Left ventricle myocardium inferior (tissue), 1 donor: ENCODE measurements around the gene CAMKMT. TPM values are rescaled to one million over a fixed set of nuclear protein-coding genes. Genes with fewer than 3 reads are reported as not detected.

ENCODE experiments used
- DNase-seq: peaks from one replicate; pipeline ENCODE4 v3.0.0-alpha.2; 2020
- H3K27ac ChIP-seq: fragments of 200-600 bp; replicated peaks from 2 replicates; pipeline ENCODE4 v1.8.0; 2021
- H3K27me3 ChIP-seq: fragments of 200-600 bp; 2 replicates; pipeline ENCODE4 v1.8.0; 2021; ENCODE audit warnings: low read depth
- H3K36me3 ChIP-seq: fragments of 200-600 bp; 2 replicates; pipeline ENCODE4 v1.8.0; 2021
- H3K4me1 ChIP-seq: fragments of 200-600 bp; 2 replicates; pipeline ENCODE4 v1.8.0; 2021
- H3K4me3 ChIP-seq: fragments of 200-600 bp; 2 replicates; pipeline ENCODE4 v1.8.0; 2021; ENCODE audit warnings: mild to moderate bottlenecking, moderate library complexity
- H3K9me3 ChIP-seq: fragments of 200-600 bp; replicated peaks from 2 replicates; pipeline ENCODE4 v1.8.0; 2021
- intact Hi-C: fragments of 100-400 bp; cut with micrococcal nuclease; formaldehyde crosslinking; loops from one replicate; pipeline ENCODE4 v1.11.0; 2022
- total RNA-seq: library from RNA; stranded (reverse); fragmentation: NEBNext Ultra II Directional; extraction: Animal tissue kit (Norgen Biotek cat#: 25700); gene quantifications from one replicate; pipeline ENCODE4 v1.2.1, GENCODE V29; 2021
- TF ChIP-seq, protein P1 (sequence below): fragments of 200-600 bp; IDR thresholded peaks from 2 replicates; pipeline ENCODE4 v1.8.0; 2021; ENCODE audit warnings: antibody characterized with exemption, mild to moderate bottlenecking, borderline replicate concordance
- donor health status: DM: no; HTN: yes; CAD: no; lungs with severe emphysema.

Gene CAMKMT
- total RNA-seq, 1 donor from 2014 or later: 4.8 TPM

DNA sequence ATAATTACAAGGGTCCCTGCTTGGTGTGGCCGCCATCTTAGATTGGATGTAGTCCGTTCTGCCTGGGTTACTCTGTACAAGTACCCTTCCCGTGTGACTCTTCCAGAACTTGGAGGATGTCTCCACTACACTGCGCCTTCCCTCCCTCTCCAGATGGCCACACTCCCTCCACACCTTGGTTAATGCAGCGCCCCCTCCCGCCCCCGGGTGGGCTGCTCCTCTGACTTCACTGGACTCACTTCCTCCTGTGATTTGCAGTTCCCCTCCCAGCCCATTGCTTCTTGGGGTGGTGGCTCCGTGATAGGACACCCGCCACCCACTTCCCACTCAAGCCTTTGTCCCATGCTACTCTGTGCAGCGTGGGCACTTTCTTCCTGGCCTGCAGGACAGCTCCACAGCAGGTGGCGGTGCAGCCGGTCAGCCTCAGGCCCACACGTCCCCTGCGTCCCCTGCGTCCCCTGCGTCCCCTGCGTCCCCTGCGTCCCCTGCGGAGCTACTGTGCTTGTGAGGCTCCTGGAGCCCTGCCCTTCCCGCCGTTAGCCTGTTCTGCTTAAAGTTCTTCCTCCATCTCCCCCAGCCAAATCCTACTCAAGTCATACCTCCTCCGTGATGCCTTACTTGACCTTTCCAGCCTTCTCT lies 449.3 kb downstream of the CAMKMT start:
- Histone ChIP-seq H3K36me3 (no peaks in the 10 kb centered on the region), H3K27me3 (peaks cover 100% of the 10 kb centered on the region), H3K4me1 (no peaks in the 10 kb centered on the region), H3K9me3 (no peaks in the 10 kb centered on the region), H3K27ac (no peak overlapping the region), H3K4me3 (no peak overlapping the region)
- intact Hi-C loops: no loop called here
- TF ChIP-seq, protein P1, sequence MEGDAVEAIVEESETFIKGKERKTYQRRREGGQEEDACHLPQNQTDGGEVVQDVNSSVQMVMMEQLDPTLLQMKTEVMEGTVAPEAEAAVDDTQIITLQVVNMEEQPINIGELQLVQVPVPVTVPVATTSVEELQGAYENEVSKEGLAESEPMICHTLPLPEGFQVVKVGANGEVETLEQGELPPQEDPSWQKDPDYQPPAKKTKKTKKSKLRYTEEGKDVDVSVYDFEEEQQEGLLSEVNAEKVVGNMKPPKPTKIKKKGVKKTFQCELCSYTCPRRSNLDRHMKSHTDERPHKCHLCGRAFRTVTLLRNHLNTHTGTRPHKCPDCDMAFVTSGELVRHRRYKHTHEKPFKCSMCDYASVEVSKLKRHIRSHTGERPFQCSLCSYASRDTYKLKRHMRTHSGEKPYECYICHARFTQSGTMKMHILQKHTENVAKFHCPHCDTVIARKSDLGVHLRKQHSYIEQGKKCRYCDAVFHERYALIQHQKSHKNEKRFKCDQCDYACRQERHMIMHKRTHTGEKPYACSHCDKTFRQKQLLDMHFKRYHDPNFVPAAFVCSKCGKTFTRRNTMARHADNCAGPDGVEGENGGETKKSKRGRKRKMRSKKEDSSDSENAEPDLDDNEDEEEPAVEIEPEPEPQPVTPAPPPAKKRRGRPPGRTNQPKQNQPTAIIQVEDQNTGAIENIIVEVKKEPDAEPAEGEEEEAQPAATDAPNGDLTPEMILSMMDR: no peak
- DNase-seq: no peak

DNA sequence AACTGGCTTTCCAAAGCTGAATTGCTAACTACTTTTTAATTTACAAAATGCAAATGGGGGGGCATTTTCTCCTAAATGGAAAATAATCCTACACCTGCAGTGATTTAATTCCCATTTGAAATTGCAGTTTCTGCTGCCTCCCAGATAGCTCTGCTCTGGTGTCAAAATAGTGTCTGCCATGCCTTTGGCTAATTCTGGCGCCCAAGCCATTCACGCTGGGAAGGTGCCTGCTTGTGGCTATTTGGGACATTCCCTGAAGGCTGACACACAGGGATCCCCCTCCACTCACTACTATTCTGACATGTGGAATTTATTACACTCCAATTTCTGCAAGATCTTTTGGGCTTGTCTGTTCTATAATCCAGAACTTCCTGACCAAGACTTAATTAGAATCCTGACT lies 451.4 kb downstream of the CAMKMT start:
- Histone ChIP-seq H3K4me1 (no peaks in the 10 kb centered on the region), H3K9me3 (no peaks in the 10 kb centered on the region), H3K4me3 (no peak overlapping the region), H3K27ac (no peak overlapping the region), H3K27me3 (peaks cover 96% of the 10 kb centered on the region), H3K36me3 (no peaks in the 10 kb centered on the region)
- no peak for DNase-seq
- intact Hi-C loops: no loop called here
- TF ChIP-seq, protein P1: no peak

- intact Hi-C loops: no loop called here
- Histone ChIP-seq H3K9me3 (no peaks in the 10 kb centered on the region), H3K27me3 (peaks cover 92% of the 10 kb centered on the region), H3K27ac (no peak overlapping the region), H3K4me3 (no peak overlapping the region), H3K36me3 (no peaks in the 10 kb centered on the region), H3K4me1 (no peaks in the 10 kb centered on the region)
- TF ChIP-seq, protein P1: no peak
- no peak for DNase-seq
Measured at GRCh38 chr2:44813658-44814057, 451.9 kb downstream of the CAMKMT start.

DNA sequence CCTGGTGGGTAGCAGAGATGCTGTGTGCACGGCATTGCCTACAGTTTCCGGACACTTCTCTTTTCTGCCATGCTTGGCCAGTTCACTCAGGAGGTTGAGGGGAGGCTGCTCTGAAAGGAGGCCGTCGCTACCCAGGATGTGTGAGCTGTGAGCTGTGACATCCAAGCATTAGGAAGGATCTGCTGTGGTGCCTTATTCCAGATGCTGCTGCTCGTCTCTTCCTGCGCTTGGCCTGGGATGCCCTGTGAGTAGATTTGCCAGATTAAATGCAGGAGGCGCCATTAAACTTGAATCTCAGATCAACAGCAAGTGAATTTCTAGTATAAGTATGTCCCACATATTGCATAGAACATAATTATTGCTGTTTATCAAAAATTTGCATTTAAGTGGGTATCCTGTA lies 455.5 kb downstream of the CAMKMT start:
- H3K4me1 ChIP-seq: no peaks in the 10 kb centered on the region
- intact Hi-C loops: no loop called here
- no peak overlapping the region for H3K4me3 ChIP-seq
- no peaks in the 10 kb centered on the region for H3K9me3 ChIP-seq
- H3K36me3 ChIP-seq: no peaks in the 10 kb centered on the region
- H3K27me3 ChIP-seq: peaks cover 82% of the 10 kb centered on the region
- no peak for DNase-seq
- H3K27ac ChIP-seq: no peak overlapping the region
- TF ChIP-seq, protein P1: no peak

GRCh38 chr2:44817673-44818335 lies 456.1 kb downstream of the CAMKMT start:
- Histone ChIP-seq H3K4me3 (no peak overlapping the region), H3K36me3 (no peaks in the 10 kb centered on the region), H3K27ac (no peak overlapping the region), H3K4me1 (no peaks in the 10 kb centered on the region), H3K27me3 (peaks cover 82% of the 10 kb centered on the region), H3K9me3 (no peaks in the 10 kb centered on the region)
- intact Hi-C loops: no loop called here
- DNase-seq: no peak
- TF ChIP-seq, protein P1: no peak
